Gastroesophageal sphincter (tissue), 3 donors: Measurements from ENCODE around the gene AGPAT3.

Experiments
- EP300 ChIP-seq: sonication (generic); formaldehyde crosslinking; IDR thresholded peaks from one replicate; pipeline ENCODE4 v1.6.1; 2017; ENCODE audit warnings: antibody characterized with exemption, mild to moderate bottlenecking
- POLR2AphosphoS5 ChIP-seq: sonication (generic); formaldehyde crosslinking; IDR thresholded peaks from one replicate; pipeline ENCODE4 v1.6.1; 2017; ENCODE audit warnings: antibody characterized with exemption
- TF ChIP-seq, protein P1 (sequence below), 4 experiments: fragments of 200-600 bp in 2 of 4; fragments of 450-650 bp in 2 of 4; sonication (generic) in 1 of 4; IDR thresholded peaks; one replicate each; pipeline ENCODE4 v1.5.1; 2017 to 2019; ENCODE audit warnings: antibody characterized with exemption in 4 of 4, mild to moderate bottlenecking in 2 of 4, moderate library complexity in 2 of 4

DNA sequence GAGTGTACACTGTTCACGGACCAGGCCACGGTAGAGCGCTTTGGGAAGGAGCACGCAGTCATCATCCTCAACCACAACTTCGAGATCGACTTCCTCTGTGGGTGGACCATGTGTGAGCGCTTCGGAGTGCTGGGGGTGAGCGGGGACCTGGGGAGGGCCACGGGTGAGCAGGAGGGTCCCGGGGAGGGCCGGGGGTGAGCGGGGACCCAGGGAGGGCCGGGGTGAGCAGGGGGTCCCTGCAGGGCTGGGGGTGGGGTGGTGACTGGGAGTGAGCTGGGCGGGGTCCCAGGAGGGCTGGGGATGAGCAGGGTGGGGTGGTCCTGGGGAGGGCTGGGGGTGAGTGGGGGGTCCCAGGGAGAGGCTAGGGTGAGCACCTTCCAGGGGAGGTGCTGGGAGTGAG lies 103.0 kb downstream of the AGPAT3 start:
- TF ChIP-seq EP300 (no peak), POLR2AphosphoS5 (no peak)
- TF ChIP-seq, protein P1, sequence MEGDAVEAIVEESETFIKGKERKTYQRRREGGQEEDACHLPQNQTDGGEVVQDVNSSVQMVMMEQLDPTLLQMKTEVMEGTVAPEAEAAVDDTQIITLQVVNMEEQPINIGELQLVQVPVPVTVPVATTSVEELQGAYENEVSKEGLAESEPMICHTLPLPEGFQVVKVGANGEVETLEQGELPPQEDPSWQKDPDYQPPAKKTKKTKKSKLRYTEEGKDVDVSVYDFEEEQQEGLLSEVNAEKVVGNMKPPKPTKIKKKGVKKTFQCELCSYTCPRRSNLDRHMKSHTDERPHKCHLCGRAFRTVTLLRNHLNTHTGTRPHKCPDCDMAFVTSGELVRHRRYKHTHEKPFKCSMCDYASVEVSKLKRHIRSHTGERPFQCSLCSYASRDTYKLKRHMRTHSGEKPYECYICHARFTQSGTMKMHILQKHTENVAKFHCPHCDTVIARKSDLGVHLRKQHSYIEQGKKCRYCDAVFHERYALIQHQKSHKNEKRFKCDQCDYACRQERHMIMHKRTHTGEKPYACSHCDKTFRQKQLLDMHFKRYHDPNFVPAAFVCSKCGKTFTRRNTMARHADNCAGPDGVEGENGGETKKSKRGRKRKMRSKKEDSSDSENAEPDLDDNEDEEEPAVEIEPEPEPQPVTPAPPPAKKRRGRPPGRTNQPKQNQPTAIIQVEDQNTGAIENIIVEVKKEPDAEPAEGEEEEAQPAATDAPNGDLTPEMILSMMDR (IDR thresholded peaks at IDR 0.05): no peak
